ENCODE results near the gene CYTH4. TPM values are rescaled to one million over a fixed set of nuclear protein-coding genes. Genes with fewer than 3 reads are reported as not detected.
"Not testable (repeated sequence)": the region's sequence is repeated elsewhere in the genome, so short reads cannot be mapped to it uniquely, and the experiment has no call there.

Gene CYTH4
- total and polyA plus RNA-seq, 2 of the 8 experiments (the other 6 are each of a cell fraction or from before 2014, with no cell fraction given), result 0.09 TPM; not detected in 1

DNA sequence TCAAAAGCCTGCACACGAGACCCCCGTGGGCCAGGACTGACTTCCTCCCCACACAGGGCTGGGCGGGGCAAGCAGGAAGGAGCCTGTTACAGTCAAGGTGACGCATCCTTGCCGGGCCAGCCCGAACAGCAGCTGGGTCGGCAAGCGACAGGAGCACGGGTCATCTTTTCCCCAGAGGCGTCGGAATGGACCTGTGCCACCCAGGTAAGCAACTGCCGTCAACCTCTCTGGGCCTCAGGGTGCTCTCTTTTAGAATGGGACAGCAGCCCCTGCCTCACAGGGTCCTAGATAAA is at the start of gene CYTH4 (continued):
- TF ChIP-seq SUZ12 (IDR thresholded peaks at IDR 0.05; ENCODE audit: low read length) (no peak), TAF1 (IDR thresholded peaks at IDR 0.05; ENCODE audit: low read depth, low read length) (no peak), TEAD4 (IDR thresholded peaks at IDR 0.05; ENCODE audit: low read depth, low read length) (no peak), RFX5 (IDR thresholded peaks at IDR 0.05; ENCODE audit: borderline replicate concordance, low read depth, low read length) (no peak), SIX5 (IDR thresholded peaks at IDR 0.05; ENCODE audit: low read depth, low read length) (no peak), SRF (IDR thresholded peaks at IDR 0.05; ENCODE audit: low read depth, low read length) (no peak), JUN (IDR thresholded peaks at IDR 0.05; ENCODE audit: low read depth, low read length) (no peak), RAD21 (IDR thresholded peaks at IDR 0.05 in 1 of 2, conservative IDR thresholded peaks at IDR 0.05 in 1 of 2; ENCODE audit: low read depth in 2 of 2, low read length in 2 of 2) (no peak), BCL11A (IDR thresholded peaks at IDR 0.05; ENCODE audit: low read depth in 2 of 2, low read length in 2 of 2) (no peak), NRF1 (IDR thresholded peaks at IDR 0.05; ENCODE audit: low read depth, low read length) (no peak), PHF8 (conservative IDR thresholded peaks at IDR 0.05; ENCODE audit: low read depth, low read length) (no peak), CHD2 (IDR thresholded peaks at IDR 0.05; ENCODE audit: low read length) (no peak), CBX8 (IDR thresholded peaks at IDR 0.05; ENCODE audit: borderline replicate concordance, low read depth, low read length) (no peak), GTF2F1 (IDR thresholded peaks at IDR 0.05; ENCODE audit: borderline replicate concordance, low read depth, low read length) (no peak)

GRCh38 chr22:37233371-37233750 is 48.9 kb upstream of the CYTH4 start:
- POLR2A ChIA-PET (ENCODE audit: partially characterized antibody); H2BK5ac ChIP-seq (ENCODE audit: low read depth, low read length); H2BK20ac ChIP-seq (ENCODE audit: low read length); H3K4me2 ChIP-seq (ENCODE audit: insufficient read depth in 1 of 2, low read depth in 2 of 2, low read length in 2 of 2); H3K79me2 ChIP-seq (ENCODE audit: control insufficient read depth in 1 of 2, insufficient read depth in 2 of 2, low read length in 2 of 2); H3K9me3 ChIP-seq (ENCODE audit: insufficient read depth in 2 of 2, low read depth in 1 of 2, low read length in 1 of 2); DNase-seq (ENCODE audit: low read depth in 1 of 2, low spot score in 2 of 2); H3K79me1 ChIP-seq (ENCODE audit: low read depth, low read length); H2AK5ac ChIP-seq (ENCODE audit: low read depth, low read length); H2BK12ac ChIP-seq (ENCODE audit: low read depth, low read length); H3K56ac ChIP-seq (replicated peaks; ENCODE audit: insufficient read length, low read depth, low read length); H3K18ac ChIP-seq (ENCODE audit: extremely low read depth, low read length); H2BK15ac ChIP-seq (ENCODE audit: low read length); H3K23ac ChIP-seq (ENCODE audit: insufficient read length); H4K20me1 ChIP-seq (replicated peaks in 1 of 2; ENCODE audit: control insufficient read depth in 1 of 2, insufficient read depth in 2 of 2, low read length in 2 of 2); H3K4me3 ChIP-seq (ENCODE audit: extremely low read depth in 1 of 4, insufficient read depth in 2 of 4, low read depth in 3 of 4, low read length in 4 of 4); H4K5ac ChIP-seq (ENCODE audit: insufficient read length, low read depth, low read length); H3K27ac ChIP-seq (ENCODE audit: low read depth, low read length); H3K4ac ChIP-seq (replicated peaks; ENCODE audit: insufficient read length, low read depth, low read length); H2AFZ ChIP-seq (ENCODE audit: low read length); H4K91ac ChIP-seq (replicated peaks; ENCODE audit: insufficient read length, low read length); H3K23me2 ChIP-seq (ENCODE audit: low read depth, low read length); FAIRE-seq; H3K27me3 ChIP-seq (replicated peaks in 1 of 4; ENCODE audit: control insufficient read depth in 3 of 4, extremely low read depth in 1 of 4, insufficient read depth in 3 of 4, low read length in 3 of 4); H3K14ac ChIP-seq (ENCODE audit: insufficient read length); H2BK120ac ChIP-seq (replicated peaks; ENCODE audit: low read depth, low read length); H3K4me1 ChIP-seq (replicated peaks in 1 of 4; ENCODE audit: control insufficient read depth in 3 of 4, insufficient read depth in 4 of 4, low read length in 3 of 4); H3K9ac ChIP-seq (replicated peaks in 1 of 4; ENCODE audit: extremely low read depth in 1 of 4, low read depth in 3 of 4, low read length in 3 of 4); H3K36me3 ChIP-seq (ENCODE audit: control insufficient read depth in 2 of 4, insufficient read depth in 4 of 4, low read length in 3 of 4); H4K8ac ChIP-seq (ENCODE audit: extremely low read depth, insufficient read depth, low read length): not testable (repeated sequence)
- WGBS, 2 experiments (ENCODE audit: extremely low coverage in 1 of 2, insufficient coverage in 1 of 2, insufficient read length in 1 of 2, insufficient replicate concordance in 2 of 2, low coverage in 1 of 2, low lambda C conversion rate in 2 of 2, missing lambda C conversion rate in 1 of 2), result 88% methylated on average over 12 of the region's 12 CpGs; no CpG with 5 or more reads in 1 of the 2 experiments
- CTCF ChIA-PET (ENCODE audit: partially characterized antibody), result interaction anchor here (2.1 kb wide), 1 partner anchor 26 kb away, joined by 10 read pairs; no protein-coding TSS in a partner anchor

Data from H1 (cell line).